ENCODE data around the gene MUCL1.
A peak's percentile ranks its signal among the peaks of the same experiment; 100 is the strongest.
"Not testable (repeated sequence)": the region's sequence is repeated elsewhere in the genome, so short reads cannot be mapped to it uniquely, and the experiment has no call there.

Gene MUCL1, protein sequence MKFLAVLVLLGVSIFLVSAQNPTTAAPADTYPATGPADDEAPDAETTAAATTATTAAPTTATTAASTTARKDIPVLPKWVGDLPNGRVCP

DNA sequence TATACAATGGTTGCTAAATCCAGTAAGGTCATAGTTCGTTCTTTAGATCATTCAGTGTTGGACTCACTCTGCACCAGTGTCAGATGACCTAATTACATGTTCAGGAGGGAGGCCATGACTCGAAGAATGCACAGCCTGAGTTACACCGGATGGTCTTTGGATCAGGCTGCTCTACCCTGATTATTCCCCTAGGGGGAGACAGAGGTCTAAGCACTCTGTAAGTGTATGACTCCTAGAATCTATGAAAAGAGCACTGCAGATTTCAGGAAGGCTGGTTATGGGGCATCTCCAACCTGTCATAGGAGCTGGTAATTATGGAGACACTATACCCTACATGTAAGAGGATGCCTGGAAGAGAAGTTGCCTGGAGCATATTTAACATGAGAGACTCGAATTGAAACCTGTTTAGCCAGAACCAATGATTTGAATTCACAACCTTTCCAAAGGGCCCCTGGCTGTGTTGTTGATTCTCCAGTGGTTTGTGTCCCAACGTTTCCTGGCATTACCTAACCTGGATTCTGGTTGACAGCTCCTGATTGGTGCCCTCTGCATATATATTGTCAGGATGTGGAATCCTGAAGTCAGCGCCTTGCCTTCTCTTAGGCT is at the start of gene MUCL1:
Gene MUCL1, plus strand, starts transcription at position 584 of the 606 bp plus-strand sequence. CDS start 67 bp downstream, outside the sequence.
- DNase-seq = peak; percentile 68

DNA sequence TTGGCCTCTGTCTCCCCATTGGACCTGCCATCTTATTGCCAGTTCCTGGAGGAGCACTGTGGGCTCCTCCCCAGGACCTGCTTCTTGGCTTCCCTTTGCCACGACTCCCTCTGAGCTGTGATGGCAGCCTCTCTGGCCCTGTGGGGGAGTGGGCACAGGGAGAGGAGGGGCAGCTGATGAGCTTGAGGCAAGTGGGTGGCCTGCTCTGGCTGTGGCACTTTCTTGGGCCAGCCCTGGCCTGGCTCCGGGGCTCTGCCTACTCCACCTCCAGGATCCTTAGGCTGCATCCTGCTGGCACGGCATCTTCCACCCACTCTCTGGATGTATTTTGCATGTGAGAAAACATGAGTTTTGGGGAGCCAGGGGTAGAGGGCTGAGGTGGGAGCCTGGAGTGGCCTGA is 32.6 kb upstream of the MUCL1 start:
- DNase-seq = no peak

DNA sequence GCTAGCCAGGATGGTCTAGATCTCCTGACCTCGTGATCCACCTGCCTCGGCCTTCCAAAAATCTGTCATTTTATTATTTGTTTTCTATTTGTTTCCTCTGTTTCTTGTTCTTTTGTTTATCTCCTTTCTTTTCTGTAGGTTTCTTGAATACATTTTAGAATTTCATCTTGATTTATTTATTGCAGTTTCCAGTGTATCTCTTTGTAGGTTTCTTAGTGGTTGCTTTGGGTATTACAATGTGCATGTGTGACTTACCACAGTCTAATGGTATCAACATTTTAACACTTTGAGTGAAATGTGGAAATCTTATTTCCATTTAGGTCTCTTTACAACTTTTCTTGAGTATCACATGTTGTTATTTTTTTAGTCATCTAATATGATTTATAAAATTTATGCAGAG is 29.9 kb upstream of the MUCL1 start:
- no peak for DNase-seq

DNA sequence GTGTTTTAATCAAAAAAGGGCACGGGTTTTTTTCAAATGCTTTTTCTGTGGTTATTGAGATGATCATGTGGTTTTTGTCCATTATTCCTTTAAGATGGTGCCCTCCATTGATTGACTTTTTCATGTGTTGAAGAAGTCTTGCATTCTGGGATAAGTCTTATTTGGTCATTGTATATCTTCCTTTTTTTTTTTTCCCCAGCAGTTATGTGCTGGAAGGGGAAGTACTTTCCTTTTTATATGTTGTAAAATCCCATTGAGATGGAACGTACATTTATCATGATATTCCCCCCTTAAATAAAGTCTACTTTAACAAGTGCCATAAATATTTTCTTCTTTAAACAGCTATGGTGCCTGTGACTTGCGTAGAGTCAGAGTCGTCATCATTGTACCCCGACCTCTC is 24.8 kb upstream of the MUCL1 start:
- peak; percentile 7 for DNase-seq

DNA sequence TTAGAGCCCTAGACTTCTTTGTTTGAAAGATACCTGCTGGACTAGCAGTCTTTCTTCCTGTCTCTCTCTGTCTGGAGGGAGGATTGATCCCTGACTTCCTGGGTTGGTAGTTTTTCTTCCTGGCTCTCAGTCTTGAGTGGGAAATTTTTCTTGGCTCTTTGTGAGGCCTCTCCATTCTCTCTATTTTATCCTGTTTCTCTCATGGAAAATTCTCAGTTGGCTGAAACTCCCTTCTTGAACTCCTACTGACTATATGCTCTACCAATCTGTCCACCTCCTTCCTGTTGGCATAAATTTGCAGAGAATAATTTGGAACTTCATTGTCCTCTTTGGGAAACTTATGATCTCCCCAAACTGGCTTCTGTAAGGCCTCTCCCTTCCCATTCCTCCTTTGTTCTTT is 24.1 kb upstream of the MUCL1 start:
- no peak for DNase-seq

DNA sequence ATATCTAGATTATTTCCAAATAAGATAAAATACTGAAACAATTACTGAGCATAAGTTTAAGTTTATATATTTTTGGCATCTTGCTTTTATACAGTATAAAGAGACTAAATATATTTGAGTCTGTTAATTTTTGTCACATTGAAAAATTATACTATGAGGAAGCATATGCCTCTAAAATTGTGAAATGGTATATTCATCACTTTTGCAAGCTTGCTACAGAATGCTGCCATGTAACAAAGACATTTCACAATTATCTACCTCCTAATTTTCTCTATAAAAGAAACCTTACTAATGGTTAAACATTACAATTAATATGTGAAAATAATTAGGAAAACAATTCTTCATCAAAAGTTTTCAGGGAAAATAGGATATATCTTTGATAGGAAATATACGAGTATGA is 22.7 kb upstream of the MUCL1 start:
- DNase-seq = no peak

DNA sequence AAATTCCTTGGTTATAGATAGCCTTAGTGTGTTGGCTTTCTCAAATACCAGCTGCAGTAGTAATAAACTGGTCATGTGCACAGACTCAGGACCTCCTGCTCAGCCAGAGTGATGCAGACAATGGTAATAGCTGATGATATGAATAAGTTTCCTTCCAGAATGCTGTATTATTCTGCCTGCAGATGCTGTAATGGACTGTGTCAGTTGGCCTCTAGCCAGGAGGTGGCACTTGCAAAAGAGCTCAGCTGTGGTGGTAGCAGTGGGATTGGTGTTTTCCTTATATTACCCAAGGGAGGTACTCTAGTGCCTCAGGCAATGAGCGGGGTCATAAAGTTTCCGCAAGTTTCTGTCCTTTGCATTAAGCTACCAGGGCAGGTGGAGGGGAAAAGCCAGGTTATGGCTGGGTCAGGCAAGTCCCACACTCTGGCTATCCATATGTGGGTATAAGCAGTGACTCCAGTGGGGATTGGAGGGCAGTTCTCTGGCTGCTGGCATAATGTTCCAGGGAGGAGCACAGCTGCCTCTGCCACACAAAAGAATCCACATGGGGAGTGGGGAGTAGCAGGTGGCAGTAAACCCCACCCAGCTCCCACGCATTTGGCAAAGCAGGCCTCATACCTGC is 14.0 kb upstream of the MUCL1 start:
- DNase-seq = peak; percentile 66

DNA sequence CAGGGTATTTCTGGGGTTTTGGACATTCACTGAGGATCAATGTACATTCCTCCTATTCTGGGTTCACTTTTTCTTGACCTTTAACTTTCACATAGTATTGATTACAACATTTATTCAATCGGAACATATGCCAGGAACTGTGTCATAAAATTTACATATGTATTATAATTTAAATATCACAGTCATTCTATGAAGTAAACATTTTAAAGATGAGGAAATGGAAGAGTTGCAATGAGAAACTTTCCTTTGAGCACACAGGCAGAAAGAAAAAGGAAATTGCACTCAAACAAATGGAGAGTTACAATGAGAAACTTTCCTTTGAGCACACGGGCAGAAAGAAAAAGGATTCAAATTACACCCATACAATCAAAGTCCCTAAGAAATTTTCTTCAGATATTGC is 3.1 kb downstream of the MUCL1 start:
- no peak for DNase-seq

DNA sequence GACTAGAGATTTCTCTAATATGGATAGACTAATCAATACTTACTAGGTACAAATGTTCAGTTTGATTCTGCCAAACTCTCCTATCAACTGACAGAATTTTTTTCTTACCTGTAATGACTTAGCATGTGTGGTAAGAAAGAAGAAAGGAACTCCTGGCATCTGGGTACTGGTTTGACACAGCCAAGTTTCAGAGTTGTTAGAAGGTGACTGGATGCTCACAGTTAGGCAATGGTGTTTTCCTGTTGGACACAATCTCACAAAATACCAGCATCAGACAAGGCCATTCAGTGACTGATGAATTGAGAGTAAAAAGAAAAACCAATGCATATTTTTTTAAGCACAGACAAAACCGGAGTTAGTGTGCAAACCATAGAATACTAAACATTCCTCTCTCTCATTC is 4.2 kb downstream of the MUCL1 start:
- DNase-seq = no peak

DNA sequence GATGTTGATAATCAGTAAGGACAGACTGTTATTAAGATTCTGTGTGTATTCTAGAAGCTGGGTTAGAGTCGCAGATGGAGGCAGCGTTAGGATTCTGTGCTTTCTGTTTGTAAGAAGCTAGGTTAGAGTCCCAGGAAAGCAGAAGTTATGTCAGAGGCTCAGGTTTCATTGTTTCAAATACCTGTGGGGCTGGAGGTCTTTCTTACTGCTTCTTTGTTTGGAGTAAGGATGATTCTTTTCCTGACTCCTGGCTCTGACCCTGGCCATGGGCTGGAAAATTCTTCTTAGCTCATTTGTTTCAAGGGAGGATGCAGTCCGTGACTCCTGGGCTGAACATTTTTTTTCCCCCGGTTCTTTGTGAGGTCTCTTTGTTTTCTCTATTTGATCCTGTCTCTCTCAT is 5.2 kb downstream of the MUCL1 start:
- DNase-seq = no peak

DNA sequence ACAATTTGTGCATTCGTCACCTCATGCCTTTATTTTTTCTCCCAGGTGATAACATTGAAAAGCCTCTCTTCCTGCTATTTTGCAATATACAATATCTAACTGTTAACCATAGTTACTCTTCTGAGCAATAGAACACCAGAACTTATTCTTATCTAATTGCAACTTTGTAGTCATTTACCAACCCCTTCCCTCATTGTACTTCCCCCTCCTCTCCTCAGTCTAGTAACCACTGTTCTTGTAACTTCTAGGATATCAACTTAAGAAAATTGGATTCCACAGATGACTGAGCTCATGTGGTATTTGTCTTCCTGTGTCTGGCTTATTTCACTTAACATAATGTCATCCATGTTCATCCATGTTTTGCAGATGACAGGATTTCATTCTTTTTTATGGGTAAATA is 7.6 kb downstream of the MUCL1 start:
- DNase-seq = no peak

DNA sequence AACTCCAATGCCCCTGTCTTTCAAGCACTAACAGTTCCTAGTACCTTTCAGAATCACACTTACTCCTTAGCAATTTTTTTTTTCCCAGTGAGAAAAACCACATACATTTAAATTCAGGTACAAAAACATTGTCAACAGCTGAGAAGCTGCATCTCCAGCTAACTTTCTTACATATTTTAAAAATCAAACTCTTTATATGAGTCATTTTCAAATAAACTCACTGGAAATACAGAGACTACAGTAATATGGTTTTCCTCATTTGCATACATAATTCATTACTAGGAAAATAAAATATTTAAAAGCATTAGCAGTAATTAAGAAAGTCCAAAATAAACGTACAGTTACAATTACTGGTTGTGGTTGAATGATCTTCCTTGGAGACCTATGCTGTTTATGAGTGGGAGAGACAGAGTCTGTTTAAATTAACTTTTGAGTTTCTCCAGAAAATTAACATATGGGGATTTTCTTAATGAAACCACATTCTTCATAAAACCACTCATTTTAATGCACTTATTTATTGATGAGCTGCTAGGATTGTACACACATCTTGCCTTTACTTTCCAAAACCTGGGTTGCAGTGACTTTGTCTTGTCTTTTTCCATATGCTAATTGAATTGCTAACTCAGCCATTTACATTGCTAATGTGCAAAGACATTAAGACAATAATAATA is 9.8 kb downstream of the MUCL1 start:
- no peak for DNase-seq

DNA sequence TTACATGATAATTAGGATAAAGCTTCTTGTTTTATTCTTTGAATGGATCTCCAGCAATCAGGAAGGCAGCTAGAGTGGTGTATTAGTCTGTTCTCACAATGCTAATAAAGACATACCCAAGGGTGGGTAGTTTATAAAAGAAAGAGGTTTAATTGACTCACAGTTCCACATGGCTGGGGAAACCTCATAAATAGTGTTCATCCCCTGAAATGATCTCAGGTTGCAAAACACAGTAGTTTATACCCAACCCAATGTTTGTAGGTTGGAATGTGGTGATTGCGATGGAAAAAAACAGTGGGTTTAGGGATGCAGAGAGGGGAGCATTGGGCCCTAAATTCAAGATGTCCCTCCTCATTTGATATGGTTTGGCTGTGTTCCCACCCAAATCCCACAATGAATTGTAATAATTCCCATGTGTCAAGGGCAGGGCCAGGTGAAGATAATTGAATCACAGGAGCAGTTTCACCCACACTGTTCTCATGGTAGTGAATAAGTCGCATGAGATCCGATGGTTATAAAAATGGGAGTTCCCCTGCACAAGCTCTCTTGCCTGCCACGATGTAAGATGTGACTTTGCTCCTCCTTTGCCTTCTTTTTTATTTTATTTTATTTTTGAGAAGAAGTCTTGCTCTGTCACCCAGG is 11.5 kb downstream of the MUCL1 start:
- DNase-seq = no peak

DNA sequence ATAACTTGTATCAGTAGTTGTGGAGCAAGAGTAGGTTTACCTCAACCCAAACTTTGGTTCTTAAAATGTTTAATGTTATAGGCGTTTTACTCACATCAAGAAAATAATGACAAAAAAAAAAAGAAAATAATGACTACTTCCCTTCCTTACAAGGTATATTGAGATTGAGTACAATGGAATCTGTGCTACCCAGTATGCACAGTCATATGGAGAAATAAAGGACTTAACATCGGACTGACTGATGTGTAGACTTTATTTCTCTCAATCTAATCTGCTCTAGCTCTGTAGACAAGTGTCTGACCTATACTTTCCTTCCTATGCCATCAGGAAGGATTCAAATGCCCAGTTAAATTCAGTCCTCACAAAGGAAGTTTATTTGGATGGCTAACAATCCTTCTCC is 14.4 kb downstream of the MUCL1 start:
- DNase-seq = no peak

DNA sequence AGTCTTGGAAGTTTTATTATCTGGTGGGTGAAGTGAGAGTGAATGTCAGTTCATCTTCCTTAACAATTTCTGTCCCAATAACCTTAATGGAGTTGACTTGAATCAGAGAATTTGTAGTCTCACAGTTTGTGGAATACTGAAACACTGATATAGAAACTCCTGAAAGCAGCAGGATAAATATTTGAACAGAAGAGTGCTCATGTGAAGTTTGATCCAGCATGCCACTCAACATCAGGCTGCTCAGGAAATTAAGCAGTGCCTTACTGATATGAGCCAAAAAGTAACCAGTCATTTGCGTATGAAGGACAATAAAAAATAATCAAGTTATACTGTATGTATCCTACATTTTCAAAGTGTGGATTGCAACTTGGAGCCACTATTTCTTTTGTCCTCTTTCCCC is 15.7 kb downstream of the MUCL1 start:
- DNase-seq = no peak

DNA sequence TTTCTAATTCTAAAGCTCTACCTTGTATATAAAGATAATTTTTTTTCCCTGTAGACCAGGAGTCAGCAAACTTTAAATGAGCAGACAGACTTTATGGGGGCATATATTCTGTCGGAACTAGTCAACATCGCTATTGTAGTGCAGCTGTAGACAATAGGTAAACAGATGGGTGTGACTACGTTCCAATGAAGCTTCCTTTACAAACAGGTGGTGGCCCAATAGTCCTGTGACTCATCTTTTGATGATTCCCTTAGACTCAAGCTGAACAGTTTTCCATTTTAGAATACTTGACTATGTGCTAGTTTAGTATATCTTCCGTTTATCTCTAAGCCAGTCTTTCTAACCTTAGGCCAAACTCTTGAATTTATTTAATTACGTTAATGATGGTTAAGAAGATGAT is 16.3 kb downstream of the MUCL1 start:
- no peak for DNase-seq

DNA sequence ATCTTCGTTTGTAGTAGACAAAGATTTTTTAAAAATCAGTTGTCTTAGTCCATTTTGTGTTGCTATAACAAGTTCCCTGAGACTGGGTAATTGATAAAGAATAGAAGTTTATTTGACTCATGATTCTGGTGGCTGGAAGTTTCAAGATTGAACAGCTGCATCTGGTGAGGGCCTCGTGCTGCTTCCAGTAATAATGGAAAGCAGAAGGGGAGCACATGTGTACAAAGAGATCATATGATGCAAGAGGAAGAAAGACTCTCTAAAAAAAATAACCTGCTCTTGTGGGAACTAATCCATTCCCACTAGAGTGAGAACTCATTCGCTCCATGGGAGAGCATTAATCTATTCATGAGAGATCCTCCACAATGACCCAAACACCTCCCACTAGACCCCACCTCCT is 24.8 kb downstream of the MUCL1 start:
- DNase-seq = peak; percentile 63

DNA sequence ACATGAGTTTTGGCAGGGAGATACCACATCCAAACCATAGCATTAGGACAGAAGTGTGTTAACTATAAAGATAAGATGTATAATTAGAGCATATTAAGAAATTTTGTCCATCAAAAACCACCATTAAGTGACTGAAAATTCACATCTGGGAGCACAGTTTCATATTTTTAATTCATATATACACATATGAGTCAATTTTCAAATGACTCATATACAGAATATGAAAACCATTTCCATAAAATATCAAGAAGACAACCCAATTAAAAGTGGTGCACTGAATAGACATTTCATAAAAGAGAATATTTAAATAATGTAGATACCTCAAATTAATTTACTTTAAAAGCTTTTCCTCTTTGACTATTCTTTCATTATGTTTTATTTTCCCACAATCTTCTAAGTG is 25.3 kb downstream of the MUCL1 start:
- no peak for DNase-seq

DNA sequence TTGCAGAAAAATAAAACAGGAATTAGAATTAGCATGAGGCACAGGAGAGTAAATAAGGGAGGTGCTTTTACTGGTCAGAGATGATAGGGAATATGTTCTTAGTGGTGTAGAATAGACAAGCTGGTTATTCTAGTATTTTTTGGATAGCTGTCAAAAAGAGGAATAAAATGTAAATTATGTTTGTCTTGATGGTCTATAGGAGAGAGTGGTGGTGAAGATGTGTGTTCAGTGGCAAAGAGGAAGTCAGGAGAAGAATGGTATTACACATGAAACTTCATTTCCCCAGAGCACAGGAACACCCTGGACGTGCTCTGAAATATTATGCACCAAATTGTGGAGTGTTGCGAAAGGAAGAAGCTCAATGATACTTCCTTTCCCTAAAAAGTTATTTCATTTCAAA is 27.8 kb downstream of the MUCL1 start:
- peak; percentile 90 for DNase-seq

DNA sequence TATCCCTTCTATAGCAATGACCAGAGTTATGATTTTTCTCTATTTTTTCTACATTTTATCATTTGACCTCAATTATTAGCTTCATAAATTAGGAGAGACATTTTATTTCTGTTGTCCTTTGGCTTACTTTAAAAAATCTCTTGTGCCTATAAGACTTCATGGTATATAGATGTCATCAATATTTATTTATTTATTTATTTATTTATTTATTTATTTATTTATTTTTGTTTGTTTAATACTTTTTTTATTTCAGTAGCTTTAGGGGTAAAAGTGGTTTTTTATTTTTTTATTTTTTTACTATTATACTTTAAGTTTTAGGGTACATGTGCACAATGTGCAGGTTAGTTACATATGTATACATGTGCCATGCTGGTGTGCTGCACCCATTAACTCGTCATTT is 28.3 kb downstream of the MUCL1 start:
- DNase-seq = not testable (repeated sequence)

DNA sequence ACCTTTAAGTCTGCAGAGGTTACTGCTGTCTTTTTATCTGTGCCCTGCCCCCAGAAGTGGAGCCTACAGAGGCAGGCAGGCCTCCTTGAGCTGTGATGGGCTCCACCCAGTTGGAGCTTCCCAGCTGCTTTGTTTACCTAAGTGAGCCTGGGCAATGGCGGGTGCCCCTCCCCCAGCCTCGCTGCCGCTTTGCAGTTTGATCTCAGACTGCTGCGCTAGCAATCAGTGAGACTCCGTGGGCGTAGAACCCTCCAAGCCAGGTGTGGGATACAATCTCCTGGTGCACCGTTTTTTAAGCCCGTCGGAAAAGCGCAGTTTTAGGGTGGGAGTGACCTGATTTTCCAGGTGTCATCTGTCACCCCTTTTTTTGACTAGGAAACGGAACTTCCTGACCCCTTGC is 34.1 kb downstream of the MUCL1 start:
- DNase-seq = not testable (repeated sequence)

DNA sequence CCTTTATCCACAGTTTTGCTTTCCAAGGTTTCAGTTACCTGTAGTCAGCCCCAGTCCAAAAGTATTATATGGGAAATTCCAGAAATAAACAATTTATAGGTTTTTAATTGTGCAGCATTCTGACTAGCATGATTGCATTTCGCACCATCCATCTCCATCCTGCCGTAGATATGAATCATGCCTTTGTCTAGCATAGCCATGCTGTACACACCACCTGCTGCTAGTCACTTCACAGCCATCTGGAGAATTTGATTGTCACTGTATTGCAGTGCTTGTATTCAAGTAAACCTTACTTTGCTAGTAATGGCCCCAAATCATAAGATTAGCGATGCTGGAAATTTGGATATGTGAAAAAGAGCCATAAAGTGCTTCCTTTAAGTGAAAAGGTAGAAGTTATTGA is 36.0 kb downstream of the MUCL1 start:
- DNase-seq = no peak

DNA sequence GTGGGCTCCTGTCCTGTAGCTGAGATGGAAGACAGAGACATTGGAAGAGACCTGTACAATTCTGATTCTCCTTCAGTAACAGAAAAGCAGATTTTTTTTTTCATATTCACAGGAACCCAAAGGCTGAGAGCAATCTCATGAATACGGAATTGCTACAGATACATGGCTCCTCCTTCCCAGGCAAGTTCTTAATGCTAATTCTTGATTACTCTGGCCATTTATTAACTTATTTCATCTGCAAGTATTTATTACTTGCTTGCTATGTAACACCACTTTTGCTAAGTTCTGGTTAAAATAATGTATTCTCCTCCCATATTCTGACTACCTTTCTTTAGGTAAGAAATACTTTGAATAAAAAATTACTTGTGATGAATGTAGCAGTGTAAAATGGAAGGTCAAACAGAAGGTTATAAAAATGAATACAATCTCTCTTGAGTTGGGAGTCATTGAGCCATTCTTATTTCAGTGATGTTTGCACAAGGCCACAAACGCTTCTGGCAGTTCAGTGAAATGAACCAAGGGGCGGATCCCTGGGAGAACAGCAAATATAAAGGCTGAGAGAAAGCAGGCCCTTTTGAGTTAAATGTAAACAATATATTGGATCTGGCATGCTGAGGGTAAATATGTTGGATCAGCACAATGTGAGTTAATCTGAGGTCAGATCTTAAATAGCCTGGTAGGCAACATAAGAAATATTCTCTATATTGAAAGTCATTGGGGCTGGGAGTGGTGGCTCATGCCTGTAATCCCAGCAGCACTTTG is 37.6 kb downstream of the MUCL1 start:
- DNase-seq = no peak

Measured in MV-4-11 (cell line).